RWPE1 (cell line): ENCODE data around the gene SSH2.
"Not testable (repeated sequence)": the region's sequence is repeated elsewhere in the genome, so short reads cannot be mapped to it uniquely, and the experiment has no call there.

ENCODE experiments used
- CTCF ChIA-PET: fragments of 350-600 bp; sonication (Branson Sonifier 250); formaldehyde crosslinking; extraction: SDS; loops from one replicate; lab custom pipeline; 2021; lab: Yijun Ruan, JAX
- POLR2A ChIA-PET: fragments of 400-600 bp; formaldehyde crosslinking; extraction: SDS; loops from one replicate; lab custom pipeline; 2020; ENCODE audit warnings: antibody characterized with exemption; ENCODE audit not compliant: low non-redundant PET; lab: Yijun Ruan, JAX
- DNase-seq: peaks from one replicate; pipeline ENCODE4 v3.0.0; 2012; ENCODE audit warnings: low spot score
- H3K27ac ChIP-seq: fragments of 450-650 bp; 2 replicates; pipeline ENCODE4 v1.5.1; 2017
- TF ChIP-seq, protein P1 (sequence below): fragments of 450-650 bp; conservative IDR thresholded peaks from 2 replicates; pipeline ENCODE4 v1.5.1; 2017; ENCODE audit warnings: low read depth, mild to moderate bottlenecking

The SSH2 gene

DNA sequence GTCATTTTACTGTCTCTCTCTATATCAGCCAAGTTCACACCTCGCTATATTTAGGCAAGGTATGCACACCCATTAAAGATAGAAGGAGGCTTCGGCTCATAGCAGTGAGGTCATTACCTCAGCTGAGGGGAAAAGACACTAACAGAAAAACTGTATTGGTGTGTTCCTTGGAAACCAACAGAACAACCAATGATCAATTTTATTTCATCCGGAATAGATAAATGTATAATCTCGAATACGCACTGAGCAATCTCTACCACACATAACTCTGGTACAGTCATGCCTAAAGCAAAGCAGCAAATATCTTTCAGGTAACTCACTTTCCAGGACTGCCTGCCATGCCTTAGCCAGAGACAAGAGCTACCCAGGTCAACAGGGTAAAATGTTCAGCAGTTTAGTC is 197.4 kb downstream of the SSH2 start:
- TF ChIP-seq, protein P1, sequence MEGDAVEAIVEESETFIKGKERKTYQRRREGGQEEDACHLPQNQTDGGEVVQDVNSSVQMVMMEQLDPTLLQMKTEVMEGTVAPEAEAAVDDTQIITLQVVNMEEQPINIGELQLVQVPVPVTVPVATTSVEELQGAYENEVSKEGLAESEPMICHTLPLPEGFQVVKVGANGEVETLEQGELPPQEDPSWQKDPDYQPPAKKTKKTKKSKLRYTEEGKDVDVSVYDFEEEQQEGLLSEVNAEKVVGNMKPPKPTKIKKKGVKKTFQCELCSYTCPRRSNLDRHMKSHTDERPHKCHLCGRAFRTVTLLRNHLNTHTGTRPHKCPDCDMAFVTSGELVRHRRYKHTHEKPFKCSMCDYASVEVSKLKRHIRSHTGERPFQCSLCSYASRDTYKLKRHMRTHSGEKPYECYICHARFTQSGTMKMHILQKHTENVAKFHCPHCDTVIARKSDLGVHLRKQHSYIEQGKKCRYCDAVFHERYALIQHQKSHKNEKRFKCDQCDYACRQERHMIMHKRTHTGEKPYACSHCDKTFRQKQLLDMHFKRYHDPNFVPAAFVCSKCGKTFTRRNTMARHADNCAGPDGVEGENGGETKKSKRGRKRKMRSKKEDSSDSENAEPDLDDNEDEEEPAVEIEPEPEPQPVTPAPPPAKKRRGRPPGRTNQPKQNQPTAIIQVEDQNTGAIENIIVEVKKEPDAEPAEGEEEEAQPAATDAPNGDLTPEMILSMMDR = no peak
- POLR2A ChIA-PET = no interaction called here
- peak; percentile 57 for DNase-seq
- CTCF ChIA-PET = interaction anchor here (0.8 kb wide), 1 partner anchor 70 kb away, joined by 4 read pairs; no protein-coding TSS in a partner anchor
- no peak overlapping the region for H3K27ac ChIP-seq

DNA sequence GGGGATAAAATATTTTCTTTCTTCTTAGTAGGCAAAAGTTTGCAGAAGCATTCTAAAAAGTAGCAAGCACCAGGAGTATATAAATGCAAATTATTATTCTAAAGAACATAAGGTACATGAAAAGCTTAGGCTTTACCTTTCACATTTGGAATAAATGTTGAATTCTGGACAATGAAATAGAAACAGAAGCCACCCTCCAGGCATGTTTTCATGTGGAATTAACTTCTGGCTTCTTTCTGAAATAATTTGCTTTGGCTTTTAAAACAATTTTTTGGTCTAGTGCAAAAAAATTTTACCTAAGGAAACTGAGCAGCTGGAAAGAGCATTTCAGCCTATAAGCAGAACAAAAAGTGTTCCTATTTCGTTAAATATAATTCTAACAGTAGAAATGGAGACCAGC is 197.8 kb downstream of the SSH2 start:
- ChIA-PET POLR2A (no interaction called here), CTCF (interaction anchor here (0.8 kb wide), 1 partner anchor 69 kb away, joined by 4 read pairs; no protein-coding TSS in a partner anchor)
- no peak overlapping the region for H3K27ac ChIP-seq
- TF ChIP-seq, protein P1 = no peak
- no peak for DNase-seq

DNA sequence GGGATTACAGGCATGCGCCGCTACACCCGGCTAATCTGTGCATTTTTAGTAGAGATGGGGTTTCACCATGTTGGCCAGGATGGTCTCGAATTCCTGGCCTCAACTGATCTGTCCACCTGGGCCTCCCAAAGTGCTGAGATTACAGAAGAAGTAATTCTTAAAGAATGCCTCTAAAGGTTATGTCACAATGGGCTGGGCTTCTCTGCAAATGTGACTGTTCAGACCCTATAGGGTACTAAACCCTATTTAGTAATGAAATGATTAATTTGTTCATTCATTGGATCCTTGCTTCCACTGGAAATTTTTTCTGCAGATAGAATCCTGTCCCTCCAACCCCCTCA is 198.5 kb downstream of the SSH2 start:
- TF ChIP-seq, protein P1 = no peak
- no peak overlapping the region for H3K27ac ChIP-seq
- ChIA-PET POLR2A (no interaction called here), CTCF (no interaction called here)
- DNase-seq = no peak

DNA sequence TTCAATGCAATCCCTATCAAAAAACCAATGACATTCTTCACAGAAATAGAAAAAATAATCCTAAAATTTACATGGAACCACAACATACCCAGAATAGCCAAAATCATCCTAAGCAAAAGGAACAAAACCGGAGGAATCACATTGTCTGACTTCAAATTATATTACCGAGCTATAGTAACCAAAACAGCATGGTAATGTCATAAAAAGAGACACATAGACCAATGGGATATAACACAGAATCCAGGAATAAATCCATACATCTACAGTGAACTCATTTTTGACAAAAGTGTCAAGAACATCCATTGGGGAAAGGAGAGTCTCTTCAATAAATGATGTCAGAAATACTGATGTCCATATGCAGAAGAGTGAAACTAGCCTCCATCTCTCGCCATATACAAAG is 201.5 kb downstream of the SSH2 start:
- DNase-seq = no peak
- CTCF ChIA-PET = no interaction called here
- H3K27ac ChIP-seq = no peak overlapping the region
- POLR2A ChIA-PET = no interaction called here
- TF ChIP-seq, protein P1 = no peak

DNA sequence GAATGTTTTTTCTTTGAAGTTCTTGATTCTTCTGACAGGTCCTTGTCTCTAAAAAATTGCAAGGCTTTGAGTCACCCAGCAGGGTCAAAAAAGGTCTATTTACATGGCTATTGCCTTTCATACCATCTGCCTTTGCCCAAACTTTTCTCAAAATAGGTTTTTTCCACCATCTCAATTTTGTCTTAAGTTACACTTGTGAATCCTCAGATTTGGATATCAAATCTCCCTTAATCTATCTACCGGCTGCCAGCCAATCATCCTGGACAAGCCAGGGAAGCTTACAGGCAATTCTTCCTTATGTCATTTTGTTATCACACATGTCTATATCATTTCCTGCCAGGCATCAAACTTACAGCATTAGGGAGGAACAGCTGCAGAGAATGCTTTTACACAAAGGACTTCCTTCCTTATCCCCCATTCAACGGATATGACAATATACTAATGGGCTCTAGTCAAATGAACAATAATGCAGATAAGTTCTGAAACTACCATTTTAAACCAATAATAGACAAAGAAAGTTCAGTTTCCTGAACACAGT is 203.2 kb downstream of the SSH2 start:
- no peak overlapping the region for H3K27ac ChIP-seq
- no peak for DNase-seq
- ChIA-PET CTCF (no interaction called here), POLR2A (no interaction called here)
- TF ChIP-seq, protein P1 = no peak

DNA sequence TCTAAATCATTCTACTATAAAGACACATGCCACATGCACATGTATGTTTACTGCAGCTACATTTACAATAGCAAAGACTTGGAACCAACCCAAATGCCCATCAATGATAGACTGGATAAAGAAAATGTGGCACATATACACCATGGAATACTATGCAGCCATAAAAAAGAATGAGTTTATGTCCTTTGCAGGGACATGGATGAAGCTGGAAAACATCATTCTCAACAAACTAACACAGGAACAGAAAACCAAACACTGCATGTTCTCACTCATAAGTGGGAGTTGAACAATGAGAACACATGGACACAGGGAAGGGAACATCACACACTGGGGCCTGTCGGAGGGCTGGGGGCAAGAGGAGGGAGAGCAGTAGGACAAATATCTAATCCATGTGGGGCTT is 204.6 kb downstream of the SSH2 start:
- POLR2A ChIA-PET, H3K27ac ChIP-seq, DNase-seq, CTCF ChIA-PET: not testable (repeated sequence)

DNA sequence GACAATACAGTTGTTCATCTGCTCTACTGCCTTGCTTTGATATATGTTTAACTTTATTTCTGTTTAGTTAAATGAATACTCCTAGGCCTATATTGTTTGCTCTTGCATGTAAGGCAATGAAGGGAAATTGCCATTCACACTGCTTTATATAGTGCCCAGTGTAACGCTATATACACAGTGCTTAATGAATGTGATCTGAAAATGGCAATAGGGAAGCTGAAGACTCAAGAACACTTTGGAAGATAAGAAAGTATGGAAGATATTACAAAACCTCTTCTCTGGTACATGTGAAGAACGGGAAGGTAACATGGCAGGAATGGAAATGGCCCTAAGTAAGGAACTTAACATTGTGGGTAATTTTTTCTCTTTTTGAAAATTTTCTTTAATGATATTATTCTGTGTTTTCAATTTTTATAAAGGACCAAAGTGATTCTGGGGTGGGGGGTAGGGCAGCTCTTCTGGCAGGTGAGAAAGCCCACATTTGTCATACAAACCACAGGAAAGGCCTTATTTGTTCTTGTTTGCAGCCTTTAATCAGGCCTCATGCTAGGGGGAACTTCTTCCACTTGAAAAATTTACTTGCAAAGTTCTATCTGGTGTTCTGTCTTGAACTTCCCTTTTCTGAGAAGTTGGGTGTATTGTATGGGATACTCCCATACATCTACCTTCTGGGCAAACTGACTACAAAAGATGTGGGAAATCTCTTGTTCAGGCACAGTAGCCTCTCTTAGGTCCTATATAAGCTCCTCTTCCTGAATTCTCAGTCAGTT is 206.6 kb downstream of the SSH2 start:
- H3K27ac ChIP-seq = no peak overlapping the region
- CTCF ChIA-PET = no interaction called here
- POLR2A ChIA-PET = no interaction called here
- TF ChIP-seq, protein P1 = no peak
- no peak for DNase-seq
